DND-41 (cell line): ENCODE measurements around the gene PPM1E.

Experiments used
- ATAC-seq: fragments of 200-7000 bp; cut with Tn5 transposase; 3 replicates; pipeline ENCODE4 v1.9.1; 2021; ENCODE audit warnings: low read depth; ENCODE audit not compliant: insufficient read depth
- DNase-seq: peaks from one replicate; pipeline ENCODE4 v3.0.0-alpha.2; 2020
- H2AFZ ChIP-seq: 2 replicates; pipeline ENCODE4 v1.6.0; 2012; ENCODE audit warnings: low read depth, low read length
- H3K27ac ChIP-seq: 2 replicates; pipeline ENCODE4 v1.5.1; 2012; ENCODE audit warnings: low read length, inconsistent platforms
- H3K27me3 ChIP-seq: fragments of 200-600 bp; sonication (generic); 2 replicates; pipeline ENCODE4 v1.6.0; 2012; ENCODE audit warnings: low read length, mild to moderate bottlenecking, inconsistent platforms; ENCODE audit not compliant: insufficient read depth, poor library complexity
- H3K36me3 ChIP-seq: 2 replicates; pipeline ENCODE4 v1.5.1; 2012; ENCODE audit warnings: low read length, inconsistent platforms; ENCODE audit not compliant: insufficient read depth
- H3K4me1 ChIP-seq: 2 replicates; pipeline ENCODE4 v1.5.1; 2012; ENCODE audit warnings: mild to moderate bottlenecking, low read length; ENCODE audit not compliant: insufficient read depth
- H3K4me2 ChIP-seq: 2 replicates; pipeline ENCODE4 v1.6.0; 2012; ENCODE audit warnings: mild to moderate bottlenecking, moderate library complexity, low read length, inconsistent platforms; ENCODE audit not compliant: insufficient read depth
- H3K4me3 ChIP-seq, 2 experiments: fragments of 200-600 bp in 1 of 2; shearing (Covaris generic) in 1 of 2; 2 replicates each; pipeline ENCODE4 v1.5.1; 2012 to 2016; ENCODE audit warnings: inconsistent platforms in 2 of 2, low read length in 2 of 2, mild to moderate bottlenecking in 2 of 2, low read depth in 1 of 2, moderate library complexity in 1 of 2
- H3K79me2 ChIP-seq: 2 replicates; pipeline ENCODE4 v1.6.0; 2012; ENCODE audit warnings: low read length, inconsistent platforms; ENCODE audit not compliant: insufficient read depth
- H3K9ac ChIP-seq: 2 replicates; pipeline ENCODE4 v1.6.0; 2012; ENCODE audit warnings: low read depth, mild to moderate bottlenecking, inconsistent platforms, low read length, moderate library complexity
- H3K9me3 ChIP-seq: 2 replicates; pipeline ENCODE4 v1.5.1; 2012; ENCODE audit warnings: low read length, moderate library complexity, mild to moderate bottlenecking, inconsistent platforms; ENCODE audit not compliant: insufficient read depth, severe bottlenecking
- H4K20me1 ChIP-seq: 2 replicates; pipeline ENCODE4 v1.6.0; 2012; ENCODE audit warnings: low read length; ENCODE audit not compliant: insufficient read depth
- CTCF ChIP-seq: IDR thresholded peaks from 2 replicates; pipeline ENCODE4 v1.5.1; 2012; ENCODE audit warnings: borderline replicate concordance, low read length, moderate library complexity, mild to moderate bottlenecking; ENCODE audit not compliant: poor library complexity, severe bottlenecking; ENCODE audit errors: extremely low read depth
- EZH2 ChIP-seq: IDR thresholded peaks from 3 replicates; pipeline ENCODE4 v1.6.1; 2012; ENCODE audit warnings: borderline replicate concordance, low read depth, mild to moderate bottlenecking, moderate library complexity, low read length, inconsistent platforms; ENCODE audit not compliant: severe bottlenecking

PPM1E gene

DNA sequence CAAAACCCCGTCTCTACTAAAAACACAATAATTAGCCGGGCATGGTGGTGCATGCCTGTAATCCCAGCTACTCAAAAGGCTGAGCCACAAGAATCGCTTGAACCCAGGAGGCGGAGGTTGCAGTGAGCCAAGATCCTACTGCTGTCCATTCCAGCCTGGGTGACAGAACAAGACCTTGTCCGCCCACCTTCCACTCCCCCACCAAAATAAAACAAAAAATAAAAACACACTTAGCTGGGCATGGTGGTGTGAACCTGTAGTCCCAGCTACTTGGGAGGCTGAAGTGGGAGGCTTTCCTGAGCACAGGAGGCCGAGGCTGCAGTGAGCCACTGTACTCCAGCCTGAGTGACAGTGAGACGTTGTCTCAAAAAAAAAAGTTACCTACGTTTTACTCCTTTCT lies 3.2 kb downstream of the PPM1E start:
- H3K9ac ChIP-seq: no peak overlapping the region
- H4K20me1 ChIP-seq: no peaks in the 10 kb centered on the region
- H3K27ac ChIP-seq: no peak overlapping the region
- no peak overlapping the region for H2AFZ ChIP-seq
- H3K9me3 ChIP-seq: no peaks in the 10 kb centered on the region
- DNase-seq (no peak), ATAC-seq (no peak)
- H3K79me2 ChIP-seq: no peaks in the 10 kb centered on the region
- no peaks in the 10 kb centered on the region for H3K36me3 ChIP-seq
- H3K27me3 ChIP-seq: peaks cover 14% of the 10 kb centered on the region
- no peaks in the 10 kb centered on the region for H3K4me1 ChIP-seq
- H3K4me2 ChIP-seq: no peak overlapping the region
- no peak for TF ChIP-seq EZH2
- TF ChIP-seq CTCF: no peak
- H3K4me3 ChIP-seq: no peak overlapping the region

GRCh38 chr17:58759522-58759921 lies 3.9 kb downstream of the PPM1E start:
- no peaks in the 10 kb centered on the region for H3K79me2 ChIP-seq
- H3K4me2 ChIP-seq: no peak overlapping the region
- no peak overlapping the region for H2AFZ ChIP-seq
- TF ChIP-seq EZH2: no peak
- no peak for DNase-seq
- H3K36me3 ChIP-seq: no peaks in the 10 kb centered on the region
- no peak for ATAC-seq
- H3K9me3 ChIP-seq: no peaks in the 10 kb centered on the region
- H3K4me3 ChIP-seq: no peak overlapping the region
- no peaks in the 10 kb centered on the region for H4K20me1 ChIP-seq
- no peak overlapping the region for H3K27ac ChIP-seq
- H3K27me3 ChIP-seq: peaks cover 14% of the 10 kb centered on the region
- no peak overlapping the region for H3K9ac ChIP-seq
- H3K4me1 ChIP-seq: no peaks in the 10 kb centered on the region

GRCh38 chr17:58760248-58760647 lies 4.6 kb downstream of the PPM1E start:
- peaks cover 14% of the 10 kb centered on the region for H3K27me3 ChIP-seq
- H3K4me1 ChIP-seq: no peaks in the 10 kb centered on the region
- ATAC-seq (no peak), DNase-seq (no peak)
- H3K79me2 ChIP-seq: no peaks in the 10 kb centered on the region
- H3K4me3 ChIP-seq: no peak overlapping the region
- H3K27ac ChIP-seq: no peak overlapping the region
- no peaks in the 10 kb centered on the region for H3K9me3 ChIP-seq
- H4K20me1 ChIP-seq: no peaks in the 10 kb centered on the region
- H3K9ac ChIP-seq: no peak overlapping the region
- no peak overlapping the region for H2AFZ ChIP-seq
- H3K36me3 ChIP-seq: no peaks in the 10 kb centered on the region
- H3K4me2 ChIP-seq: no peak overlapping the region
- no peak for TF ChIP-seq EZH2
- no peak for TF ChIP-seq CTCF

- DNase-seq (no peak), ATAC-seq (no peak)
- H3K4me3 ChIP-seq: no peak overlapping the region
- no peaks in the 10 kb centered on the region for H3K9me3 ChIP-seq
- H3K9ac ChIP-seq: no peak overlapping the region
- no peak for TF ChIP-seq CTCF
- no peak for TF ChIP-seq EZH2
- H3K36me3 ChIP-seq: no peaks in the 10 kb centered on the region
- no peak overlapping the region for H3K27ac ChIP-seq
- H3K79me2 ChIP-seq: no peaks in the 10 kb centered on the region
- H3K4me2 ChIP-seq: no peak overlapping the region
- no peaks in the 10 kb centered on the region for H4K20me1 ChIP-seq
- H3K4me1 ChIP-seq: no peaks in the 10 kb centered on the region
- peaks cover 11% of the 10 kb centered on the region for H3K27me3 ChIP-seq
- H2AFZ ChIP-seq: no peak overlapping the region
Measured at GRCh38 chr17:58763263-58763662, 7.6 kb downstream of the PPM1E start.
